Karpas-422 (cell line): ENCODE results near the gene HEBP1. TPM values are rescaled to one million over a fixed set of nuclear protein-coding genes. Genes with fewer than 3 reads are reported as not detected.
A peak's percentile ranks its signal among the peaks of the same experiment; 100 is the strongest.

Source experiments
- DNase-seq: peaks from one replicate; pipeline ENCODE4 v3.0.0-alpha.2; 2015
- H2AFZ ChIP-seq: fragments of 200-600 bp; sonication (generic); 2 replicates; pipeline ENCODE4 v1.6.1; 2014; ENCODE audit warnings: antibody characterized with exemption, low read length, mixed read lengths
- H3K27ac ChIP-seq: fragments of 200-600 bp; sonication (generic); 2 replicates; pipeline ENCODE4 v1.5.1; 2014; ENCODE audit warnings: mild to moderate bottlenecking, low read length, moderate library complexity
- H3K27me3 ChIP-seq: fragments of 200-600 bp; sonication (generic); 2 replicates; pipeline ENCODE4 v1.6.1; 2014; ENCODE audit warnings: low read length, mixed read lengths
- H3K36me3 ChIP-seq: fragments of 200-600 bp; sonication (generic); 2 replicates; pipeline ENCODE4 v1.6.1; 2014; ENCODE audit warnings: low read length, mixed read lengths; ENCODE audit not compliant: insufficient read depth
- H3K4me1 ChIP-seq: fragments of 200-600 bp; sonication (generic); 2 replicates; pipeline ENCODE4 v1.6.1; 2014; ENCODE audit warnings: mild to moderate bottlenecking, low read length, mixed read lengths
- H3K4me2 ChIP-seq: fragments of 200-600 bp; sonication (generic); 2 replicates; pipeline ENCODE4 v1.6.1; 2014; ENCODE audit warnings: low read length, low read depth, mild to moderate bottlenecking; ENCODE audit not compliant: poor library complexity, severe bottlenecking
- H3K4me3 ChIP-seq: fragments of 200-600 bp; sonication (generic); 2 replicates; pipeline ENCODE4 v1.5.1; 2014; ENCODE audit warnings: mild to moderate bottlenecking, antibody characterized with exemption, low read length, mixed read lengths
- H3K79me2 ChIP-seq: fragments of 200-600 bp; sonication (generic); 2 replicates; pipeline ENCODE4 v1.6.1; 2014; ENCODE audit warnings: mild to moderate bottlenecking, low read length, mixed read lengths
- H3K9ac ChIP-seq: fragments of 200-600 bp; sonication (generic); 2 replicates; pipeline ENCODE4 v1.6.0; 2014; ENCODE audit warnings: low read length
- H3K9me2 ChIP-seq: fragments of 200-600 bp; sonication (generic), shearing (Covaris generic); replicated peaks from 2 replicates; pipeline ENCODE4 v1.6.0; 2014; ENCODE audit warnings: mild to moderate bottlenecking, low read length, moderate library complexity; ENCODE audit not compliant: insufficient read depth
- H3K9me3 ChIP-seq: fragments of 300-700, 200-600 bp; sonication (generic); 2 replicates; pipeline ENCODE4 v1.6.1; 2014; ENCODE audit warnings: low read length, mixed read lengths
- H4K20me1 ChIP-seq: fragments of 200-600 bp; sonication (generic); 2 replicates; pipeline ENCODE4 v1.6.1; 2014; ENCODE audit warnings: mild to moderate bottlenecking, antibody characterized with exemption, low read length, low read depth; ENCODE audit not compliant: insufficient read depth
- total RNA-seq: library from RNA; depleted of rRNA; stranded (reverse); fragments of >200 nt; shearing (Covaris generic); gene quantifications from 2 replicates; pipeline ENCODE4 v1.2.3, GENCODE V29; 2014; ENCODE audit warnings: low replicate concordance; rRNA removed

HEBP1 gene
- 0.22 and 0.34 TPM in 2 replicates for total RNA-seq

GRCh38 chr12:12999959-13000615 lies at the start of gene HEBP1:
Gene HEBP1, minus strand, starts transcription at chr12:13000265. Its CDS starts 151 bp downstream, at chr12:13000114.
- H3K4me1 ChIP-seq, result peaks cover 15% of the 10 kb centered on the region
- H3K79me2 ChIP-seq, result no peaks in the 10 kb centered on the region
- no peaks in the 10 kb centered on the region for H3K9me3 ChIP-seq
- no peaks in the 10 kb centered on the region for H3K27me3 ChIP-seq
- no peaks in the 10 kb centered on the region for H3K36me3 ChIP-seq
- peak within 1 kb of the TSS; percentile 78 for H2AFZ ChIP-seq
- H3K4me2 ChIP-seq, result peak within 1 kb of the TSS; percentile 69
- DNase-seq, result peak; percentile 94
- peak within 1 kb of the TSS; percentile 66 for H3K4me3 ChIP-seq
- peak within 1 kb of the TSS; percentile 64 for H3K9ac ChIP-seq
- no peak within 1 kb of the TSS for H3K27ac ChIP-seq
- H3K9me2 ChIP-seq, result no peaks in the 10 kb centered on the region
- no peaks in the 10 kb centered on the region for H4K20me1 ChIP-seq

DNA sequence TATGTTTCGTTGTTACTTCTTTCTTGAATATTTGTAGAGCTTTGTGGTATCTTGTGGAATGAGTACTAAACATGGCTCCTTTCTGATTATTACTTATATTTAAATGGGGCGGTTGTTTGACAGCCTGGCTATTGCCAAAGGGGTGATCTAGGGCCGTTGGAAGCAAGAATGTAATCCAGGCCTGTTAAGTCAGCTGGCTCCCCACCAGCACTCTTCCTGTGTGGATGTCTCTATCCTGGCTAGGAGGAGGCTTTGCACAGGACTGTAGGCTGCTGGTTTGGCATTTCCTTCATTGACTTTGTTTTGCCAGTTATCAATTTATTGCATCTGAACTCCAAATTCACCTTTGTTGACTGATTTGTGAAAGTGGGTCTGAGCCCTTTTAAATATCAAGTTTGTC lies 49.8 kb upstream of the HEBP1 start:
- Histone ChIP-seq H3K4me2 (no peak overlapping the region), H2AFZ (no peak overlapping the region), H3K79me2 (no peaks in the 10 kb centered on the region), H3K36me3 (no peaks in the 10 kb centered on the region), H3K9me2 (no peaks in the 10 kb centered on the region), H3K27ac (no peak overlapping the region), H3K9ac (no peak overlapping the region), H4K20me1 (0 out of 2 replicates have a peak, but pooled peaks cover 4% of the 10 kb centered on the region), H3K27me3 (0 out of 2 replicates have a peak, but pooled peaks cover 1% of the 10 kb centered on the region), H3K4me1 (peaks cover 4% of the 10 kb centered on the region), H3K4me3 (no peak overlapping the region), H3K9me3 (peaks cover 5% of the 10 kb centered on the region)
- DNase-seq, result no peak

- no peak overlapping the region for H3K9ac ChIP-seq
- 0 out of 2 replicates have a peak, but pooled peaks cover 2% of the 10 kb centered on the region for H3K27me3 ChIP-seq
- no peak for DNase-seq
- H3K79me2 ChIP-seq, result no peaks in the 10 kb centered on the region
- no peak overlapping the region for H3K4me2 ChIP-seq
- no peak overlapping the region for H3K4me3 ChIP-seq
- H3K27ac ChIP-seq, result no peak overlapping the region
- H3K4me1 ChIP-seq, result peaks cover 11% of the 10 kb centered on the region
- no peak overlapping the region for H2AFZ ChIP-seq
- H3K9me2 ChIP-seq, result no peaks in the 10 kb centered on the region
- no peaks in the 10 kb centered on the region for H3K9me3 ChIP-seq
- 0 out of 2 replicates have a peak, but pooled peaks cover 4% of the 10 kb centered on the region for H4K20me1 ChIP-seq
- no peaks in the 10 kb centered on the region for H3K36me3 ChIP-seq
These were observed 46.9 kb upstream of the HEBP1 start for GRCh38 chr12:13046964-13047363.

DNA sequence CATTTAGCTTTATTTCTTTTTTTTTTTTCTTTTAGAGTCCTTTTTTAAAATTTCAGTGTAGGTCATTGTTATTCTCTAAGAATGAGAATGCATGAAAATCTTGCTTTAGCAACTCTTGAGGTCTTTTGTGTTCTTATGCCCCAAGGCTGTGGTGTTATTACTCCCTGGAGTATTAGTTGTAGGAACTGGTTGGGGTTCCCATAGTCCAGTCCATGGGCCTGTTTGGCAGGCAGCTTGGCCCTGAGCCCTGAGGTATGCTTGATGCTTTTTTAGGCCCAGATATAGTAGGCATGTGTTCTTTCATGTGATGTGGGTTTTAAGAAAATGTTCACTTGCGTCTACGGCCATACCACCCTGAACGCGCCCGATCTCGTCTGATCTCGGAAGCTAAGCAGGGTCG lies 45.8 kb upstream of the HEBP1 start:
- Histone ChIP-seq H3K4me3 (no peak overlapping the region), H4K20me1 (0 out of 2 replicates have a peak, but pooled peaks cover 4% of the 10 kb centered on the region), H3K9ac (no peak overlapping the region), H2AFZ (no peak overlapping the region), H3K79me2 (no peaks in the 10 kb centered on the region), H3K27me3 (0 out of 2 replicates have a peak, but pooled peaks cover 2% of the 10 kb centered on the region), H3K36me3 (no peaks in the 10 kb centered on the region), H3K27ac (no peak overlapping the region), H3K4me1 (peaks cover 11% of the 10 kb centered on the region), H3K9me3 (no peaks in the 10 kb centered on the region), H3K4me2 (no peak overlapping the region), H3K9me2 (no peaks in the 10 kb centered on the region)
- DNase-seq, result no peak

DNA sequence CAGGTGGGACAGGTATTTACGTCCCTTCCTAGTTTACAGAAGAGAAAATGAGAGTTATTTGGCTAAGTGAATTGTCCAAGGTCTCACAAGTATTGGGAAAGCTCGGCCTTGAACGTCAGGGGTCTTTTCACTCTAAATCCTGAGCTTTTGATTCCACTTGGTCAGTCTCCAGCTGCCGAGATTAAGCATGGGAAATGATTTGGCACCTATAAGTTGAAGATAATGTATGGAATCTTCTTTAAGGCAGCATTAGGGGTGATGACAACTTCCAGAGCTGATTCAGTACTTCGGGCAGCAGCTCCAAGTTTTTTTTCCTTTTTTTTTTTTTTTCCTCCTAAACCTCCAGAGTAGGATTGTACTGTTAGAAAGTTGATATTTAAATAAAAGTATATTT lies 44.8 kb upstream of the HEBP1 start:
- Histone ChIP-seq H4K20me1 (0 out of 2 replicates have a peak, but pooled peaks cover 4% of the 10 kb centered on the region), H2AFZ (peak overlapping the region; percentile 100), H3K4me2 (peak overlapping the region; percentile 99), H3K9ac (peak overlapping the region; percentile 85), H3K36me3 (no peaks in the 10 kb centered on the region), H3K4me3 (peak overlapping the region; percentile 89), H3K9me3 (no peaks in the 10 kb centered on the region), H3K27ac (no peak overlapping the region), H3K27me3 (0 out of 2 replicates have a peak, but pooled peaks cover 2% of the 10 kb centered on the region), H3K79me2 (no peaks in the 10 kb centered on the region), H3K4me1 (peaks cover 11% of the 10 kb centered on the region), H3K9me2 (no peaks in the 10 kb centered on the region)
- DNase-seq, result no peak

DNA sequence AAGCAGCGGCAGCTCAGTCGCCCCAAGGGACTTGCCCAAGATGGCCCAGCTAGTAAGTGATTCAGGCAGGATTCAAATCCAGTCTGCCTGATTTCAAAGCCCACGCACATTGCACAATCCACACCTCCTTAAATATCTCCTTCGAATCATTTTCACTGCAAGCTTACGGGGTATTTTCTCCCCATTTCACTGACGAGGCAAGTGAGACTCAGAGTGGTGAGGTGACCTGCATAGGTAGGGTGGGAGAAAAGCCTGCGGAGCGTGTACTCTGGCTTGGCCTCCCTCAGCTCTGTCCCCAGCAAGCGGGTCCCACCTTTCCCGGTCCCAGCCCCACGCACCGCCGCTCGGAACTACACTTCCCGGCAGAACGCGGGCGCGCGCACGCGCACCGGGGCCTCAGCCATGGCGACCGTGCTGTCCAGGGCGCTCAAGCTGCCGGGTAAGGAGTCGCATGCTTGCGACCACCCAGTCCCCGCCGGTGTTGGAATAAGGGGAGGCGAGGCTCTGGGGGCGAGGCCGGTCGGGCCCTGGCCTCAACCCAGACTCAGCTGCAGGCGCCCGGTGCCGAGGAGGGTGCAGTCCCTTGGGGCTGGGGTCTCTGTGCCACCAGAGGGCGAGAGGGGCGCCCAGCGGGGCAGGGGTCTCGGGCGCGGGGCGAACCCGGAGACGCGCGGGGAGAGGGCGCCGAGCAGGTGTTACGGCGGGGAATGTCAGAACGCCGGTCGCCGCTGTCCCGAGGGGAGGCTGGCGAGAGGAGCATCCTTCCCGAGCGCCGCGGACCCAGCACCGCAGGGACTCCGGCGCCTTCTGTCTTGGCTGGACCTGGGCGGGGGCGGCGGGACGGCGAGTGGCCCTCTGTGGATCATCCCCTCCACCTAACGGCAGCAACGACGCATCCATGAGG lies 44.2 kb upstream of the HEBP1 start, which contains the start of gene FAM234B:
TSS of gene FAM234B (plus strand) at position 380 of the 904 bp plus-strand sequence. CDS start at position 403, 23 bp downstream.
- Histone ChIP-seq H3K27ac (no peak within 1 kb of the TSS), H2AFZ (peak within 1 kb of the TSS; percentile 100), H3K36me3 (no peaks in the 10 kb centered on the region), H3K4me1 (peaks cover 11% of the 10 kb centered on the region), H3K4me2 (peak within 1 kb of the TSS; percentile 99), H3K9me2 (no peaks in the 10 kb centered on the region), H3K9ac (peak within 1 kb of the TSS; percentile 85), H3K27me3 (0 out of 2 replicates have a peak, but pooled peaks cover 2% of the 10 kb centered on the region), H4K20me1 (0 out of 2 replicates have a peak, but pooled peaks cover 4% of the 10 kb centered on the region), H3K79me2 (no peaks in the 10 kb centered on the region), H3K9me3 (no peaks in the 10 kb centered on the region), H3K4me3 (peak within 1 kb of the TSS; percentile 89)
- peak; percentile 82 for DNase-seq

DNA sequence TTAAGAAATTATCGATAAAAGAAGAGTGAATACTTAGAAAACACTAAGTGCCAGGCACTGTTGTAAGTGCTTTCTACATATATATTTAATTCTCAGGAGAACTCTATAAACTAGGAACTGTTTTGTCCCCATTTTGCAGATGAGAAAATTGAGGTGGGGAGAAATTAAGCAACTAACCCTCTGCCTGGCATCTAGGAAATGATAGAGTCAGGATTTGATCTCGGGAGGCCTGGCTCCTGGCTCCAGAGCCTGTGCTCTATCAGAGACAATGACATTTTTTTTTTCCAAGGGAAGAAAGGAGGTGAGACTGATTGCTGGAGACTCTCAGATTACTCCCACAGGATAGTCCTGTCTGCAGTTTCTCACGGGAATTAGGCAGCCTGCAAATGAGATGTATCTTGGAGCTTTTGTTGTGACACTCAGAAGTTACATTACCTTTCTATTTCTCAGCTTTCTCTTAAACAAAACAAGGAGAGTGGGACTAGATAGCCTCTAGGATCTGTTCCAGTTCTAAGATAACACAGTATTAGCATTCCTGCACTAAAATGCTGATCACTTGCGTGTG lies 42.7 kb upstream of the HEBP1 start:
- H4K20me1 ChIP-seq, result 0 out of 2 replicates have a peak, but pooled peaks cover 2% of the 10 kb centered on the region
- no peak overlapping the region for H3K9ac ChIP-seq
- DNase-seq, result no peak
- peaks cover 11% of the 10 kb centered on the region for H3K4me1 ChIP-seq
- H3K4me2 ChIP-seq, result no peak overlapping the region
- H3K27ac ChIP-seq, result no peak overlapping the region
- H3K4me3 ChIP-seq, result no peak overlapping the region
- H3K79me2 ChIP-seq, result no peaks in the 10 kb centered on the region
- H3K9me3 ChIP-seq, result no peaks in the 10 kb centered on the region
- 0 out of 2 replicates have a peak, but pooled peaks cover 2% of the 10 kb centered on the region for H3K27me3 ChIP-seq
- H2AFZ ChIP-seq, result no peak overlapping the region
- H3K9me2 ChIP-seq, result no peaks in the 10 kb centered on the region
- no peaks in the 10 kb centered on the region for H3K36me3 ChIP-seq
